ENCODE data around the gene RBM23. TPM values are rescaled to one million over a fixed set of nuclear protein-coding genes. Genes with fewer than 3 reads are reported as not detected.
A peak's percentile ranks its signal among the peaks of the same experiment; 100 is the strongest.

Gene RBM23
- total and polyA plus RNA-seq, 5 experiments from 2014 or later = 42.2 to 148 (median 62.8) TPM

DNA sequence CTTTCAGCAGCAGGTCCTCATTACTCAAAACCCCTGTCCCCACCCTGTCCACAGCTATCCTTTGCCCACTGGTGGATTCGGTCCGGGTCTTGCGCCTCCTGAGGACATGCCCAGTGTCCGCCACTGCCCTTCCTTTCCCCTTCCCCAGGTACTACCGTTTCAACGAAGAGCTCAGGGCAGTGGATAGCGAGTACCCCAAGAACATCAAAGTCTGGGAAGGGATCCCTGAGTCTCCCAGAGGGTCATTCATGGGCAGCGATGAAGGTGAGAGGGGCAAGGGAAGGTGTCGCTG lies 73.9 kb downstream of the RBM23 start:
- ATAC-seq = no peak
- H3K9me3 Mint-ChIP-seq = no peaks in the 10 kb centered on the region
- peak overlapping the region in 1 of 10 donors; percentile 11 for H3K27ac Mint-ChIP-seq
- POLR2A ChIA-PET = interaction anchor here (0.7 to 1.6 kb wide), 2 partner anchors 8 to 10 kb away, joined by 4 to 6 read pairs; no protein-coding TSS in a partner anchor
- no peak for DNase-seq
- peaks cover 6 to 60% (median 26%) of the 10 kb centered on the region in 5 donors for H3K27me3 Mint-ChIP-seq
- no peaks in the 10 kb centered on the region for H3K36me3 Mint-ChIP-seq
- no peak overlapping the region for H3K4me3 Mint-ChIP-seq
- H3K4me1 Mint-ChIP-seq = no peaks in the 10 kb centered on the region

DNA sequence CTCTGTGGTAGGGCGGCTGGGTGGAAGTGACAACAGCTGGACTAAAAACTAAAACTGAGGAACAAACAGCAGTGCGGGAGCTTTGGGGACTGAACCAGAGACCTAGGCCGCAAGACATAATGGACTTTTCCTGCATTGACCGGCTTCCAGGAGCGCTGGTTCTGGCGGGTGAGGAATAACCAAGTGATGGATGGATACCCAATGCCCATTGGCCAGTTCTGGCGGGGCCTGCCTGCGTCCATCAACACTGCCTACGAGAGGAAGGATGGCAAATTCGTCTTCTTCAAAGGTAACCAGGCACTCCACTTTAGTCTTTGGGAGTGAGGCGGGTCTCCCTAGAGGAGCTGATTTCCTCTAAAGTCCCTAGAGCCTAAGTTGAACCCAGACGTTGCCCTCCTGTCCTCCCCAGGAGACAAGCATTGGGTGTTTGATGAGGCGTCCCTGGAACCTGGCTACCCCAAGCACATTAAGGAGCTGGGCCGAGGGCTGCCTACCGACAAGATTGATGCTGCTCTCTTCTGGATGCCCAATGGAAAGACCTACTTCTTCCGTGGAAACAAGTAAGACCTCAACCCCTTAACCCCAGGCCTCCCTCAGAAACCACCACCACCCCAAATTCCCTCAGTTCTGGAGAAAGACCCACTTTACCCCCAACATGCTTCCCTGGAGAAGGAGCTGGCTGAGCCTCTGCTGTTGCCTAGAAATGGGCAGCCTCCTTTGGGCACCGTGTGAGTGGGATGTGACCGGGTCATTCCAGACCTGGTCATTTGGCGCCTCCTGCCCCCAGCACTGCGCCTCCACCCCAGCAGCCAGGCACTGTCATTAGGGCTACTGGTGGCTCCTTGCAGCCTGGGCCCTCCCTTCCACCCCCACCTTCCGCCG lies 74.5 kb downstream of the RBM23 start:
- ATAC-seq = no peak
- H3K4me3 Mint-ChIP-seq = peak overlapping the region in 1 of 10 donors; percentile 38
- no peaks in the 10 kb centered on the region for H3K4me1 Mint-ChIP-seq
- H3K9me3 Mint-ChIP-seq = no peaks in the 10 kb centered on the region
- DNase-seq = no peak
- H3K27ac Mint-ChIP-seq = peak overlapping the region in 1 of 10 donors; percentile 63
- POLR2A ChIA-PET = interaction anchor here (1.6 kb wide), 1 partner anchor 10 kb away, joined by 6 read pairs; no protein-coding TSS in a partner anchor
- H3K36me3 Mint-ChIP-seq = no peaks in the 10 kb centered on the region
- H3K27me3 Mint-ChIP-seq = peaks cover 6 to 62% (median 26%) of the 10 kb centered on the region in 5 donors

Other genes with a start within 250 kb of the RBM23 start
- 100 to 1,000 TPM; 159 to 166 TPM for gene OXA1L, start 152.5 kb downstream of the RBM23 start, total RNA-seq
- 10 to 100 TPM; 56.3 to 67.4 (median 57.1) TPM for gene OXA1L, start 152.5 kb downstream of the RBM23 start, polyA plus RNA-seq
- 1 to 10 TPM; 2.6 to 3.5 TPM for gene SLC7A7, start 103.7 kb downstream of the RBM23 start, total RNA-seq
- gene SLC7A7, start 103.7 kb downstream of the RBM23 start, polyA plus RNA-seq = under 1 TPM; 0.13 to 0.46 (median 0.26) TPM
- 10 to 100 TPM; 69.9 to 75.3 TPM for gene MRPL52, start 89.3 kb downstream of the RBM23 start, total RNA-seq
- 100 to 1,000 TPM; 120 to 155 (median 148) TPM for gene MRPL52, start 89.3 kb downstream of the RBM23 start, polyA plus RNA-seq
- 1 to 10 TPM; 2.5 to 3.3 TPM for gene MMP14, start 82.6 kb downstream of the RBM23 start, total RNA-seq
- not detected for gene MMP14, start 82.6 kb downstream of the RBM23 start, polyA plus RNA-seq
- gene LRP10, start 47.4 kb downstream of the RBM23 start, total RNA-seq = 10 to 100 TPM; 70.5 to 72.6 TPM
- 10 to 100 TPM; 49.4 to 67.5 (median 52.2) TPM for gene LRP10, start 47.4 kb downstream of the RBM23 start, polyA plus RNA-seq
- 1 to 10 TPM; 4.8 to 5.7 TPM for gene REM2, start 35.9 kb downstream of the RBM23 start, total RNA-seq
- gene REM2, start 35.9 kb downstream of the RBM23 start, polyA plus RNA-seq = under 1 TPM; 0.15 to 0.72 (median 0.29) TPM
- 10 to 100 TPM; 37.7 to 38.8 TPM for gene PRMT5, start 10.2 kb upstream of the RBM23 start, total RNA-seq
- gene PRMT5, start 10.2 kb upstream of the RBM23 start, polyA plus RNA-seq = 10 to 100 TPM; 42.4 to 67.3 (median 62.2) TPM
- gene HAUS4, start 37.9 kb upstream of the RBM23 start, total RNA-seq = 10 to 100 TPM; 24.4 to 26.7 TPM
- 10 to 100 TPM; 27.1 to 31.7 (median 29.8) TPM for gene HAUS4, start 37.9 kb upstream of the RBM23 start, polyA plus RNA-seq
- gene AJUBA, start 63.4 kb upstream of the RBM23 start, total RNA-seq = 1 to 10 TPM; 1.5 to 1.9 TPM
- 1 to 10 TPM in 1 of 3 donors, under 1 TPM in 2; 0.05 to 1.2 (median 0.45) TPM for gene AJUBA, start 63.4 kb upstream of the RBM23 start, polyA plus RNA-seq
- gene C14orf93, start 91.0 kb upstream of the RBM23 start, total RNA-seq = 10 to 100 TPM; 16.8 to 17.3 TPM
- 10 to 100 TPM in 1 of 3 donors, 1 to 10 TPM in 2; 5.6 to 10.9 (median 7.5) TPM for gene C14orf93, start 91.0 kb upstream of the RBM23 start, polyA plus RNA-seq
- gene PSMB5, start 115.8 kb upstream of the RBM23 start, total RNA-seq = 10 to 100 TPM; 30.2 to 35.8 TPM
- 10 to 100 TPM; 33.2 to 49.7 (median 37.9) TPM for gene PSMB5, start 115.8 kb upstream of the RBM23 start, polyA plus RNA-seq
- gene PSMB11, start 123.1 kb upstream of the RBM23 start, total RNA-seq = under 1 TPM; 0.23 to 0.36 TPM
- gene PSMB11, start 123.1 kb upstream of the RBM23 start, polyA plus RNA-seq = under 1 TPM in 1 of 3 donors, not detected in 2; 0.12 TPM
- 1 to 10 TPM in 1 of 2 experiments, under 1 TPM in 1; 0.96 to 1.2 TPM for gene CDH24, start 138.4 kb upstream of the RBM23 start, total RNA-seq
- gene CDH24, start 138.4 kb upstream of the RBM23 start, polyA plus RNA-seq = under 1 TPM; 0.06 to 0.31 (median 0.09) TPM
- 100 to 1,000 TPM; 311 to 322 TPM for gene ACIN1, start 176.0 kb upstream of the RBM23 start, total RNA-seq
- 10 to 100 TPM in 1 of 3 donors, 1 to 10 TPM in 2; 6.3 to 14.1 (median 8.6) TPM for gene ACIN1, start 176.0 kb upstream of the RBM23 start, polyA plus RNA-seq
- gene C14orf119, start 176.4 kb upstream of the RBM23 start, total RNA-seq = 10 to 100 TPM; 39.4 to 49.0 TPM
- gene C14orf119, start 176.4 kb upstream of the RBM23 start, polyA plus RNA-seq = 100 to 1,000 TPM in 1 of 3 donors, 10 to 100 TPM in 2; 62.7 to 122 (median 78.5) TPM
- gene CIROP, start 185.8 kb upstream of the RBM23 start, total RNA-seq = not detected
- not detected for gene CIROP, start 185.8 kb upstream of the RBM23 start, polyA plus RNA-seq
- gene CEBPE, start 200.1 kb upstream of the RBM23 start, total RNA-seq = 1 to 10 TPM; 1.5 to 1.8 TPM
- 1 to 10 TPM in 2 of 3 donors, under 1 TPM in 1; 0.66 to 2.4 (median 1.6) TPM for gene CEBPE, start 200.1 kb upstream of the RBM23 start, polyA plus RNA-seq

Data from naive thymus-derived CD8-positive, alpha-beta T cell (primary cell).